GM13976 (cell line): Measurements from ENCODE around the gene TRAPPC12.
A peak's percentile ranks its signal among the peaks of the same experiment; 100 is the strongest.

Experiments used
- DNase-seq: peaks from one replicate; pipeline ENCODE4 v3.0.0; 2012; ENCODE audit warnings: low spot score
- CTCF ChIP-seq: IDR thresholded peaks from 2 replicates; pipeline ENCODE4 v1.5.1; 2012; ENCODE audit warnings: borderline replicate concordance, mild to moderate bottlenecking; ENCODE audit not compliant: insufficient read depth; ENCODE audit errors: extremely low read depth, missing control alignments, control extremely low read depth
- in situ Hi-C: fragments of 300-500 bp; cut with MboI; formaldehyde crosslinking; loops from one replicate; pipeline ENCODE4 v1.12.0; 2022; ENCODE audit warnings: low sequenced_read_pairs, mixed read lengths, inconsistent platforms; ENCODE audit not compliant: unreplicated experiment

TRAPPC12 gene

GRCh38 chr2:3458396-3459184 is 79.1 kb downstream of the TRAPPC12 start:
- TF ChIP-seq CTCF: no peak
- no peak for DNase-seq
- in situ Hi-C loops: no loop called here

- in situ Hi-C loops: no loop called here
- no peak for DNase-seq
- TF ChIP-seq CTCF: no peak
These were observed 79.9 kb downstream of the TRAPPC12 start for GRCh38 chr2:3459185-3460015.

- TF ChIP-seq CTCF: no peak
- in situ Hi-C loops: no loop called here
- no peak for DNase-seq
These were observed 80.7 kb downstream of the TRAPPC12 start for GRCh38 chr2:3460156-3460555.

- no peak for TF ChIP-seq CTCF
- DNase-seq: no peak
- in situ Hi-C loops: no loop called here
These were observed 81.6 kb downstream of the TRAPPC12 start for GRCh38 chr2:3460831-3461800.

GRCh38 chr2:3461801-3462492 is 82.5 kb downstream of the TRAPPC12 start:
- in situ Hi-C loops: no loop called here
- TF ChIP-seq CTCF: peak; percentile 68
- peak; percentile 86 for DNase-seq
